SIG-M5 treated with dmso at 0.1 percent for 504 hours (cell line): ENCODE data around the gene SBNO2.

Experiments used
- DNase-seq: peaks from one replicate; lab custom pipeline; 2025; ENCODE audit not compliant: unreplicated experiment; lab: John Stamatoyannopoulos, UW

Gene SBNO2

DNA sequence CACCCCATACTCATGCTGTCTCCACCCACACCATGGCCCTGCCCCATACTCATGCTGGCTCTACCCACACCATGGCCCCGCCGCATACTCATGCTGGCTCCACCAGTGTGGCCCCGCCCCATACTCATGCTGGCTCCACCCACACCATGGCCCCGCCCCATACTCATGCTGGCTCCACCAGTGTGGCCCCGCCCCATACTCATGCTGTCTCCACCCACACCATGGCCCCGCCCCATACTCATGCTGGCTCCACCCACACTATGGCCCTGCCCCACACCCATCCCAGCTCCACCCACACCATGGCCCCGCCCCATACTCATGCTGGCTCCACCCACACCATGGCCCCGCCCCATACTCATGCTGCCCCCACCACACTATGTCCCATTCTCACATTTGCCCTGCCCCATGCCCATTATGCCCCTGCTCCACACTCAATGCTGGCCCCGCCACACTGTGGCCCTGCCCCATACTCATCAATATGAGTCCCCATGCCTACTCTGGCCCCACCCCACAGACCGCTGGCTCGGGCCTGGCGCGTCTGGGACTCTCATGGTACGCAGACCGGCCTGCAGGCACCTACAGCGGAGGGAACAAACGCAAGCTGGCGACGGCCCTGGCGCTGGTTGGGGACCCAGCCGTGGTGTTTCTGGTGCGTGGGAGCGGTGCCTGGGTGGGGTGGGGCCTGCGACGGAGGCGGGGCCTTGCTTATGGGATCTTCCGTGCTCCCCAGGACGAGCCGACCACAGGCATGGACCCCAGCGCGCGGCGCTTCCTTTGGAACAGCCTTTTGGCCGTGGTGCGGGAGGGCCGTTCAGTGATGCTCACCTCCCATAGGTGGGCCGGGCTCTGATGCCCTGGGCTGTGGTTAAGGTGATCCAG lies 110.8 kb downstream of the SBNO2 start:
- no peak for DNase-seq

DNA sequence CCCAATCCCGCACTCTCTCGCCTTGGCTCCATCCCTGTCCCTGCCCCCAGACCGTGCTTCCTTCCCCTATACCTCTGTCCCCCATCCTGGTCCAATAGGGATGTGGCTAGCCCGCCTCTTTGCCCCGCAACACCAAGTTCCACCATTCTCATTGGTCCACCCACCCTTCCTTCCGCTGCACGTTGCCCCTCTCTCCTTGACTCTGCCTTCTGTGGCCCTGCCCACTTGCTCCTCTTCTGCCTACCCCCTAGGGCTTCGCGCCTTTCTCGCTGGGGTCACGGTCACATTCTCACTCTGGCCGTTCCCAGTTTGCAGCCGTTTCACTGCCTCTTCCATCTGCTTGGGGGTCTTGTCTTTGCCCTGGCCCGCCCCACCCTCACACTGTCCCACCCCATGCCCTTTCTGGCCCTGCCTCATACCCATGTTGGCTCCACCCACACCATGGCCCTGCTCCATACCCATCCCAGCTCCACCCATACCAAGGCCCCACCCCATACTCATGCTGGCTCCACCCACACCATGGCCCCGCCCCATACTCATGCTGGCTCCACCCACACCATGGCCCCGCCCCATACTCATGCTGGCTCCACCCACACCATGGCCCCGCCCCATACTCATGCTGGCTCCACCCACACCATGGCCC lies 111.6 kb downstream of the SBNO2 start:
- DNase-seq, result no peak

DNA sequence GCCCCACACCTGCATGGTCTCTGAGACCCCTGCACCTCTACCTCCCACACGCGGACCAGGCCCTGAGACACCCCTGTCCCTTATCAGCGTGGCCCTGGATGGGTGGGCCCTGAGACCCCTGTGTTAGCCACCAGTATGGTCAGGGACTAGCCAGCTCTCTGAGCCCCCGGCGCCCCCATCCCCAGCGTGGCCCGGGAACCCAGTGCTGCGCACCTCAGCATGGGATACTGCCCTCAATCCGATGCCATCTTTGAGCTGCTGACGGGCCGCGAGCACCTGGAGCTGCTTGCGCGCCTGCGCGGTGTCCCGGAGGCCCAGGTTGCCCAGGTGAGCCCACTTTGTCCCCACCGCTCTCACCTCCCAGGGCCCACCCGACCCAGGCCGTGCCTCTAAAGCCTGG lies 112.1 kb downstream of the SBNO2 start:
- no peak for DNase-seq

DNA sequence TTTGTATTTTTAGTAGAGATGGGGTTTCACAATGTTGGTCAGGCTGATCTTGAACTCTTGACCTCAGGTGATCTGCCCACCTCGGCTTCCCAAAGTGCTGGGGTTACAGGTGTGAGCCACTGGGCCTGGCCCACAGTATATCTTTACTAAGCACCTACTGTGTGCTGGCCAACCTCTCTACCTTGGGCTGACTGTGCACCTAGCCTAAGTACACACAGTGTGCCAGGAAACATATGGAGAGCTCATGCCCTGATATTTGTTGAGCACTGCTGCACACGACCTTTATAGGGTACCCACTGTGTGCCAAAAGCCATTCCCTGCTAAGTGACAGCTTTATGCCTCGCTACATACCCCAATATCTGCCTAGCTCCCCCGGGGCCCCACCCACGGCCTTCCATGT lies 113.4 kb downstream of the SBNO2 start:
- no peak for DNase-seq

DNA sequence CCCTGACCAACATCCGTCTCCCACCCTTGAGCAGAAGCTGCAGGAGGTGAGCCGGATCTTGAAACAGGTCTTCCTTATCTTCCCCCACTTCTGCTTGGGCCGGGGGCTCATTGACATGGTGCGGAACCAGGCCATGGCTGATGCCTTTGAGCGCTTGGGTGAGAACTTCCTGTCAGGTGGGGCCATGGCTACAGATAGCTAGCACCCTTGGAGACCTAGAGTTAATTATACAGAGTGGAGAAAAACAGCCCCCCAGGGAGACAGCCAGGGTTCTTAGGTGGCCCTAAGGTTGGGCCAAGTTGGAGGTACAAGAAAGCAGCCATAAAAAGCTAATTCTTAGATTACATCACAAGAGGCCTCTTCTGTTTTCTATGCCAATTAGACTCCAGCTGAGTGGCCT lies 116.0 kb downstream of the SBNO2 start:
- no peak for DNase-seq
